ENCODE data around the gene ZFP90. TPM values are rescaled to one million over a fixed set of nuclear protein-coding genes. Genes with fewer than 3 reads are reported as not detected.

ZFP90 gene
- total and polyA plus RNA-seq, 9 of the 15 experiments (the other 6 are each of a cell fraction or from before 2014, with no cell fraction given), result 0.66 to 2.9 (median 2.3) TPM

DNA sequence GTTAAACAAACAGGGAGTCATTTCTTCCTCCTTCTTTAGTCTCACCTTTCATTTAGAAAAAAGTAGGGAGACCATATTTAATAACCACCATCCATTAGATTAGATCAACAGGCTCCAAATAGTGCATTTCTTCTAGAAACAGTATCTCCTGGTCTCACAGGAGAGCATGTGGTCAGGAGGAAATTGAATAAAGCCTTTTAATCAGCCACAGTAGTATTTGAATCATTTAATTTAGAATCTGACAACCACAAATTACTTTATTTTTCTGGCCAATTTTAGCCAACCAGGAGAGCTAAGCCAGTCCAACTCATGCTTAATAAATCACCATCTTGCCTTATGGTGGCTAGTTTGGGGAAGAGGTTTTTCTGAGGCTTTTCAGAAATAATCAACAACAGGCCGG lies 26.3 kb upstream of the ZFP90 start:
- in situ Hi-C loops (cut with MboI) (no loop called here), intact Hi-C loops (cut with micrococcal nuclease) (no loop called here)
- Histone ChIP-seq H3K9me3 (replicated peaks; ENCODE audit: control insufficient read depth, insufficient read depth, low read depth, low read length) (no peaks in the 10 kb centered on the region), H3K4me1 (replicated peaks in 1 of 2; ENCODE audit: control insufficient read depth in 2 of 2, insufficient read depth in 2 of 2, low read length in 2 of 2) (peaks cover 0 to 6% of the 10 kb centered on the region in 2 experiments; a peak in 2 of 5 replicates), H3K36me3 (ENCODE audit: control insufficient read depth, insufficient read depth, low read length) (no peaks in the 10 kb centered on the region), H3K27me3 (ENCODE audit: control insufficient read depth in 2 of 2, insufficient read depth in 2 of 2, low read length in 2 of 2) (peaks cover 2 to 39% of the 10 kb centered on the region in 2 experiments; a peak in 3 of 5 replicates), H3K9me1 (ENCODE audit: control insufficient read depth, insufficient read depth, low read length) (no peaks in the 10 kb centered on the region), H3K4me2 (ENCODE audit: insufficient read depth, low read length) (no peak overlapping the region), H3K4me3 (no peak overlapping the region), H2AFZ (ENCODE audit: low read depth, low read length) (no peak overlapping the region), H3K79me2 (ENCODE audit: control insufficient read depth, insufficient read depth, low read length) (no peaks in the 10 kb centered on the region), H3K9ac (ENCODE audit: insufficient read depth in 1 of 2, low read depth in 2 of 2, low read length in 2 of 2) (no peak overlapping the region), H4K20me1 (replicated peaks; ENCODE audit: control insufficient read depth, insufficient read depth, low read length) (no peaks in the 10 kb centered on the region), H3K27ac (ENCODE audit: extremely low read depth, low read depth, low read length) (no peak overlapping the region)
- ChIA-PET POLR2A (no interaction called here), CTCF (ENCODE audit: low intra/inter-chr PET ratio) (interaction anchor here (0.6 kb wide), 1 partner anchor 472 kb away, joined by 3 read pairs; no protein-coding TSS in a partner anchor)
- BruUV-seq (replicated peaks), result no TSS peak
- no peak for FAIRE-seq
- WGBS (ENCODE audit: insufficient coverage, low coverage, missing lambda C conversion rate), result 0% methylated on average over 1 of the region's 1 CpG
- ATAC-seq, result no peak
- no peak for DNase-seq (ENCODE audit: extremely low read depth in 1 of 4, low spot score in 3 of 4)
- TF ChIP-seq, protein P1, sequence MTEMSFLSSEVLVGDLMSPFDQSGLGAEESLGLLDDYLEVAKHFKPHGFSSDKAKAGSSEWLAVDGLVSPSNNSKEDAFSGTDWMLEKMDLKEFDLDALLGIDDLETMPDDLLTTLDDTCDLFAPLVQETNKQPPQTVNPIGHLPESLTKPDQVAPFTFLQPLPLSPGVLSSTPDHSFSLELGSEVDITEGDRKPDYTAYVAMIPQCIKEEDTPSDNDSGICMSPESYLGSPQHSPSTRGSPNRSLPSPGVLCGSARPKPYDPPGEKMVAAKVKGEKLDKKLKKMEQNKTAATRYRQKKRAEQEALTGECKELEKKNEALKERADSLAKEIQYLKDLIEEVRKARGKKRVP (CRISPR knock-in tag; IDR thresholded peaks at IDR 0.05), result no peak
- TF ChIP-seq, protein P2, sequence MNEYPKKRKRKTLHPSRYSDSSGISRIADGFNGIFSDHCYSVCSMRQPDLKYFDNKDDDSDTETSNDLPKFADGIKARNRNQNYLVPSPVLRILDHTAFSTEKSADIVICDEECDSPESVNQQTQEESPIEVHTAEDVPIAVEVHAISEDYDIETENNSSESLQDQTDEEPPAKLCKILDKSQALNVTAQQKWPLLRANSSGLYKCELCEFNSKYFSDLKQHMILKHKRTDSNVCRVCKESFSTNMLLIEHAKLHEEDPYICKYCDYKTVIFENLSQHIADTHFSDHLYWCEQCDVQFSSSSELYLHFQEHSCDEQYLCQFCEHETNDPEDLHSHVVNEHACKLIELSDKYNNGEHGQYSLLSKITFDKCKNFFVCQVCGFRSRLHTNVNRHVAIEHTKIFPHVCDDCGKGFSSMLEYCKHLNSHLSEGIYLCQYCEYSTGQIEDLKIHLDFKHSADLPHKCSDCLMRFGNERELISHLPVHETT (CRISPR knock-in tag; conservative IDR thresholded peaks at IDR 0.05 in 1 of 2, IDR thresholded peaks at IDR 0.05 in 1 of 2), result no peak
- TF ChIP-seq PHB (CRISPR knock-in tag; IDR thresholded peaks at IDR 0.05) (no peak), GABPB1 (CRISPR knock-in tag; IDR thresholded peaks at IDR 0.05) (no peak), ZNF184 (CRISPR knock-in tag; IDR thresholded peaks at IDR 0.05) (no peak), FOXA3 (CRISPR knock-in tag; conservative IDR thresholded peaks at IDR 0.05 in 1 of 2, IDR thresholded peaks at IDR 0.05 in 1 of 2) (no peak), FOXK2 (conservative IDR thresholded peaks at IDR 0.05 in 1 of 2, IDR thresholded peaks at IDR 0.05 in 1 of 2; ENCODE audit: low read depth in 2 of 2) (no peak), MCM2 (IDR thresholded peaks at IDR 0.05; ENCODE audit: low read depth) (no peak)
- TF ChIP-seq, protein P3, sequence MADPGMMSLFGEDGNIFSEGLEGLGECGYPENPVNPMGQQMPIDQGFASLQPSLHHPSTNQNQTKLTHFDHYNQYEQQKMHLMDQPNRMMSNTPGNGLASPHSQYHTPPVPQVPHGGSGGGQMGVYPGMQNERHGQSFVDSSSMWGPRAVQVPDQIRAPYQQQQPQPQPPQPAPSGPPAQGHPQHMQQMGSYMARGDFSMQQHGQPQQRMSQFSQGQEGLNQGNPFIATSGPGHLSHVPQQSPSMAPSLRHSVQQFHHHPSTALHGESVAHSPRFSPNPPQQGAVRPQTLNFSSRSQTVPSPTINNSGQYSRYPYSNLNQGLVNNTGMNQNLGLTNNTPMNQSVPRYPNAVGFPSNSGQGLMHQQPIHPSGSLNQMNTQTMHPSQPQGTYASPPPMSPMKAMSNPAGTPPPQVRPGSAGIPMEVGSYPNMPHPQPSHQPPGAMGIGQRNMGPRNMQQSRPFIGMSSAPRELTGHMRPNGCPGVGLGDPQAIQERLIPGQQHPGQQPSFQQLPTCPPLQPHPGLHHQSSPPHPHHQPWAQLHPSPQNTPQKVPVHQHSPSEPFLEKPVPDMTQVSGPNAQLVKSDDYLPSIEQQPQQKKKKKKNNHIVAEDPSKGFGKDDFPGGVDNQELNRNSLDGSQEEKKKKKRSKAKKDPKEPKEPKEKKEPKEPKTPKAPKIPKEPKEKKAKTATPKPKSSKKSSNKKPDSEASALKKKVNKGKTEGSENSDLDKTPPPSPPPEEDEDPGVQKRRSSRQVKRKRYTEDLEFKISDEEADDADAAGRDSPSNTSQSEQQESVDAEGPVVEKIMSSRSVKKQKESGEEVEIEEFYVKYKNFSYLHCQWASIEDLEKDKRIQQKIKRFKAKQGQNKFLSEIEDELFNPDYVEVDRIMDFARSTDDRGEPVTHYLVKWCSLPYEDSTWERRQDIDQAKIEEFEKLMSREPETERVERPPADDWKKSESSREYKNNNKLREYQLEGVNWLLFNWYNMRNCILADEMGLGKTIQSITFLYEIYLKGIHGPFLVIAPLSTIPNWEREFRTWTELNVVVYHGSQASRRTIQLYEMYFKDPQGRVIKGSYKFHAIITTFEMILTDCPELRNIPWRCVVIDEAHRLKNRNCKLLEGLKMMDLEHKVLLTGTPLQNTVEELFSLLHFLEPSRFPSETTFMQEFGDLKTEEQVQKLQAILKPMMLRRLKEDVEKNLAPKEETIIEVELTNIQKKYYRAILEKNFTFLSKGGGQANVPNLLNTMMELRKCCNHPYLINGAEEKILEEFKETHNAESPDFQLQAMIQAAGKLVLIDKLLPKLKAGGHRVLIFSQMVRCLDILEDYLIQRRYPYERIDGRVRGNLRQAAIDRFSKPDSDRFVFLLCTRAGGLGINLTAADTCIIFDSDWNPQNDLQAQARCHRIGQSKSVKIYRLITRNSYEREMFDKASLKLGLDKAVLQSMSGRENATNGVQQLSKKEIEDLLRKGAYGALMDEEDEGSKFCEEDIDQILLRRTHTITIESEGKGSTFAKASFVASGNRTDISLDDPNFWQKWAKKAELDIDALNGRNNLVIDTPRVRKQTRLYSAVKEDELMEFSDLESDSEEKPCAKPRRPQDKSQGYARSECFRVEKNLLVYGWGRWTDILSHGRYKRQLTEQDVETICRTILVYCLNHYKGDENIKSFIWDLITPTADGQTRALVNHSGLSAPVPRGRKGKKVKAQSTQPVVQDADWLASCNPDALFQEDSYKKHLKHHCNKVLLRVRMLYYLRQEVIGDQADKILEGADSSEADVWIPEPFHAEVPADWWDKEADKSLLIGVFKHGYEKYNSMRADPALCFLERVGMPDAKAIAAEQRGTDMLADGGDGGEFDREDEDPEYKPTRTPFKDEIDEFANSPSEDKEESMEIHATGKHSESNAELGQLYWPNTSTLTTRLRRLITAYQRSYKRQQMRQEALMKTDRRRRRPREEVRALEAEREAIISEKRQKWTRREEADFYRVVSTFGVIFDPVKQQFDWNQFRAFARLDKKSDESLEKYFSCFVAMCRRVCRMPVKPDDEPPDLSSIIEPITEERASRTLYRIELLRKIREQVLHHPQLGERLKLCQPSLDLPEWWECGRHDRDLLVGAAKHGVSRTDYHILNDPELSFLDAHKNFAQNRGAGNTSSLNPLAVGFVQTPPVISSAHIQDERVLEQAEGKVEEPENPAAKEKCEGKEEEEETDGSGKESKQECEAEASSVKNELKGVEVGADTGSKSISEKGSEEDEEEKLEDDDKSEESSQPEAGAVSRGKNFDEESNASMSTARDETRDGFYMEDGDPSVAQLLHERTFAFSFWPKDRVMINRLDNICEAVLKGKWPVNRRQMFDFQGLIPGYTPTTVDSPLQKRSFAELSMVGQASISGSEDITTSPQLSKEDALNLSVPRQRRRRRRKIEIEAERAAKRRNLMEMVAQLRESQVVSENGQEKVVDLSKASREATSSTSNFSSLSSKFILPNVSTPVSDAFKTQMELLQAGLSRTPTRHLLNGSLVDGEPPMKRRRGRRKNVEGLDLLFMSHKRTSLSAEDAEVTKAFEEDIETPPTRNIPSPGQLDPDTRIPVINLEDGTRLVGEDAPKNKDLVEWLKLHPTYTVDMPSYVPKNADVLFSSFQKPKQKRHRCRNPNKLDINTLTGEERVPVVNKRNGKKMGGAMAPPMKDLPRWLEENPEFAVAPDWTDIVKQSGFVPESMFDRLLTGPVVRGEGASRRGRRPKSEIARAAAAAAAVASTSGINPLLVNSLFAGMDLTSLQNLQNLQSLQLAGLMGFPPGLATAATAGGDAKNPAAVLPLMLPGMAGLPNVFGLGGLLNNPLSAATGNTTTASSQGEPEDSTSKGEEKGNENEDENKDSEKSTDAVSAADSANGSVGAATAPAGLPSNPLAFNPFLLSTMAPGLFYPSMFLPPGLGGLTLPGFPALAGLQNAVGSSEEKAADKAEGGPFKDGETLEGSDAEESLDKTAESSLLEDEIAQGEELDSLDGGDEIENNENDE (IDR thresholded peaks at IDR 0.05; ENCODE audit: low read depth, low read length), result no peak

Measured in K562 (cell line).